ENCODE measurements around the gene ZNF337.

DNA sequence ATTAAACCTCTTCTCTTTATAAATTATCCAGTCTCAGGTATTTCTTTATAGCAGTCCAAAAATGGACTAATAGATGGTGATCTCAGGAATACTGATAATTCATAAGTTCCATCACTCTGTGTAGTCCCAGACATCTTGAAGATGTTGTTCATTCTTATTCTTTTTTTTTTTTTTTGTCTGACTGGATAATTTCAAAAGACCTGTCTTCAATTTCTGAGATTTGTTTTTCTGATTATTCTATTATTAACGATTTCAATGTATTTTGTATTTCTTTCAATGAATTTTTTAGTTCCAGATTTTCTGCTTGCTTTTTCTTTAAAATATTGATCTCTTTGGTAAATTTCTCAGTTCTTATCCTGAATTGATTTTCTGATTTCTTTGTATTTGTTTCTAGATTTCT lies 29.7 kb upstream of the ZNF337 start:
- TF ChIP-seq CTCF (IDR thresholded peaks at IDR 0.05; ENCODE audit: insufficient read depth, low read depth, low read length): no peak
- TF ChIP-seq EZH2 (IDR thresholded peaks at IDR 0.05; ENCODE audit: insufficient read depth, low read length): no peak
